ENCODE measurements around the gene RCBTB1. TPM values are rescaled to one million over a fixed set of nuclear protein-coding genes. Genes with fewer than 3 reads are reported as not detected.
"Not testable (repeated sequence)": the region's sequence is repeated elsewhere in the genome, so short reads cannot be mapped to it uniquely, and the experiment has no call there.

The RCBTB1 gene
- total and polyA plus RNA-seq, 10 of the 15 experiments (the other 5 are each of a cell fraction or from before 2014, with no cell fraction given): 5.1 to 13.5 (median 11.2) TPM

DNA sequence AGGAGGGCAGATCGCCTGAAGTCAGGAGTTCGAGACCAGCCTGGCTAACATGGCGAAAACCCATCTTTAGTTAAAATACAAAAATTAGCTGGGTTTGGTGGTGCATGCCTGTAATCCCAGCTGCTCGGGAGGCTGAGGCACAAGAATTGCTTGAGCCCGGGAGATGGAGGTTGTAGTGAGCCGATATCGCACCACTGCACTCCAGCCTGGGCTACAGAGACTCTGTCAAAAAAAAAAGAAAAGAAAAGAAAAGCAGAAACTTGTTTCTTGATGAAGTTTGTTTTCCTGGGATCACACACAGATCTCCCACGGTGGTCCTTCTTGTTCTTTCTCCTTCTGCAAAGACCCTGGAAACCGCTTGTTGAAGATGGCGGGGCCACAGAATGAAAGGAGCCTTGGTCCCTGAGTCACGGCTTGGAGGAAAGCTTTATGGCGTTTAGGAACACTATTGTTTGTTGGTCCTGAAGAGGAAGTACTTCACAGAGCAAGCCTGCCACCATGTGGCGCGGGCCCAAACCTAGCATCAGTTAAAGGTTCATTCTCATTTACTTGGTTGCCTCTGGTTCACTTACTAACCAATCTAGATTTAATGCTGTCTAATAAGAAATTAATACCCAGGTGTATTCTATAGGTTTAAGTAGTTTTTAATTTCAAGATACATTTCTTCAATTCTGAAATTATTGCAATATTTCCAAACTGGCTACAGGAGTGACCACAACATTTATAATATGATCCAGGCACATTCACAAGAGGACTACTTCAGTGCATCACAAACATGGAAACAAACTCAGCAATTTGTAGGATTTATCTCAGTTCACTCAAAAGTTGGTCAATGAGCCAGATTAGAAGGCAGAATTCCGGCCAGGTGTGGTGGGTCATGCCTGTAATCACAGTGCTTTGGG, 21.6 kb upstream of the RCBTB1 start (continued):
- TF ChIP-seq, protein P1, sequence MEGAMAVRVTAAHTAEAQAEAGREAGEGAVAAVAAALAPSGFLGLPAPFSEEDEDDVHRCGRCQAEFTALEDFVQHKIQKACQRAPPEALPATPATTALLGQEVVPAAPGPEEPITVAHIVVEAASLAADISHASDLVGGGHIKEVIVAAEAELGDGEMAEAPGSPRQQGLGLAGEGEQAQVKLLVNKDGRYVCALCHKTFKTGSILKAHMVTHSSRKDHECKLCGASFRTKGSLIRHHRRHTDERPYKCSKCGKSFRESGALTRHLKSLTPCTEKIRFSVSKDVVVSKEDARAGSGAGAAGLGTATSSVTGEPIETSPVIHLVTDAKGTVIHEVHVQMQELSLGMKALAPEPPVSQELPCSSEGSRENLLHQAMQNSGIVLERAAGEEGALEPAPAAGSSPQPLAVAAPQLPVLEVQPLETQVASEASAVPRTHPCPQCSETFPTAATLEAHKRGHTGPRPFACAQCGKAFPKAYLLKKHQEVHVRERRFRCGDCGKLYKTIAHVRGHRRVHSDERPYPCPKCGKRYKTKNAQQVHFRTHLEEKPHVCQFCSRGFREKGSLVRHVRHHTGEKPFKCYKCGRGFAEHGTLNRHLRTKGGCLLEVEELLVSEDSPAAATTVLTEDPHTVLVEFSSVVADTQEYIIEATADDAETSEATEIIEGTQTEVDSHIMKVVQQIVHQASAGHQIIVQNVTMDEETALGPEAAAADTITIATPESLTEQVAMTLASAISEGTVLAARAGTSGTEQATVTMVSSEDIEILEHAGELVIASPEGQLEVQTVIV (IDR thresholded peaks at IDR 0.05; ENCODE audit: borderline replicate concordance, partially characterized antibody): no peak

DNA sequence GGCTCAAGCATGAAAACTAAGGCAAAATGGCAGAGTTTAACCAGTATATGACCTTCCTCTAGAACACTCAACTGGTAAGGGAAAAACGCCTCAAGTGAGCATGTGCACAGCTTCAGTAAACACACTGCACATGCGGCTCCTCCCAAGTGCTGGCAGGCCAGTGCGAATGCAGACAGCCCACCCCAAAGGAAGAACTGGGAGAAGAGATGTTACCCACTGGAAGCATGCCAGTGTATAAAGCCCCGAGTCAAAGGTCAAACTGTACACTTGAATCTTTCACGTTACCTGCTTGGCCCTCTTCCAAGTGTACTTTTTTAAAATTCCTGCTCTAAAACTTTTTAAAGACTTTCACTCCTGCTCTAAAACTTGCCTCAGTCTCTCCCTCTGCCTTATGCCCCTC, 19.2 kb upstream of the RCBTB1 start:
- in situ Hi-C loops (cut with MboI): no loop called here
- FAIRE-seq (no peak), DNase-seq (ENCODE audit: low read depth, low spot score) (no peak), ATAC-seq (no peak)
- RAD21 ChIA-PET (ENCODE audit: unreplicated experiment): interaction anchor here (1.0 to 1.6 kb wide), 3 partner anchors 109 to 230 kb away, joined by 3 to 6 read pairs (median 3); partner anchors contain the start of genes CAB39L, PHF11 and SETDB2
- POLR2A ChIA-PET: no interaction called here
- Histone ChIP-seq H3K4me2 (ENCODE audit: control insufficient read depth, insufficient read depth) (no peak overlapping the region), H3K9ac (ENCODE audit: control insufficient read depth, insufficient read depth, low read length) (no peak overlapping the region), H4K20me1 (ENCODE audit: control insufficient read depth, insufficient read depth) (no peaks in the 10 kb centered on the region), H3K27me3 (replicated peaks in 1 of 2; ENCODE audit: control insufficient read depth in 2 of 2, insufficient read depth in 2 of 2, low read length in 1 of 2) (no peaks in the 10 kb centered on the region), H2AFZ (ENCODE audit: control insufficient read depth, low read depth, low read length) (peak overlapping the region; percentile 67), H3K4me1 (ENCODE audit: control insufficient read depth, insufficient read depth, low read length) (peaks cover 5% of the 10 kb centered on the region; the same call in 1 of the 2 replicates), H3K79me2 (ENCODE audit: control insufficient read depth, insufficient read depth, low read length) (no peaks in the 10 kb centered on the region), H3K4me3 (no peak overlapping the region), H3K36me3 (ENCODE audit: control insufficient read depth in 2 of 2, insufficient read depth in 2 of 2, low read length in 1 of 2) (no peaks in the 10 kb centered on the region), H3K27ac (ENCODE audit: control insufficient read depth, insufficient read depth) (no peak overlapping the region), H3K9me3 (replicated peaks; ENCODE audit: control insufficient read depth, insufficient read depth, low read length) (no peaks in the 10 kb centered on the region)
- SMC1A ChIA-PET (ENCODE audit: uncharacterized antibody, unreplicated experiment): interaction anchor here (1.2 to 2.6 kb wide), 7 partner anchors 9 to 307 kb away, joined by 3 to 14 read pairs (median 5); no protein-coding TSS in a partner anchor
- BruUV-seq (replicated peaks): no TSS peak
- intact Hi-C loops (cut with micrococcal nuclease; ENCODE audit: unreplicated experiment): no loop called here
- WGBS (ENCODE audit: insufficient coverage, insufficient replicate concordance, low lambda C conversion rate, missing lambda C conversion rate): 47% methylated on average over 5 of the region's 5 CpGs
- TF ChIP-seq KDM1A (IDR thresholded peaks at IDR 0.05; ENCODE audit: borderline replicate concordance) (no peak), RCOR1 (conservative IDR thresholded peaks at IDR 0.05; ENCODE audit: low read depth, low read length) (no peak)
- CTCF ChIA-PET: interaction anchor here (0.6 to 1.8 kb wide), 6 partner anchors 9 to 183 kb away, joined by 3 to 6 read pairs (median 4); partner anchors contain the start of gene ARL11

DNA sequence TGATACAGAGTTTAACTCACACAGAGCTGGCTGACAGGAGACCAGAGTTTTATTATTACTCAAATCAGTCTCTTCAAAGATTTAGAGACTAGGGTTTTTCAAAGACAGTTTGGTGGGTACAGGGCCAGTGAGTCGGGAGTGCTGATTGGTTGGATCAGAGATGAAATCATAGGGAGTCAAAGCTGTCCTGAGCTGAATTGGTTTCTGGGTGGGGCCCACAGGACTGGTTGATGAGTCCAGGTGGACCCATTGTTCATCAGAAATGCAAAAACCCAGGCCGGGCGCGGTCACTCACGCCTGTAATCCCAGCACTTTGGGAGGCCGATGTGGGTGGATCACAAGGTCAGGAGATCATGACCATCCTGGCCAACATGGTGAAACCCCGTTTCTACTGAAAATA, 17.3 kb upstream of the RCBTB1 start:
- H3K36me3 ChIP-seq (ENCODE audit: control insufficient read depth in 2 of 2, insufficient read depth in 2 of 2, low read length in 1 of 2); H3K27ac ChIP-seq (ENCODE audit: control insufficient read depth, insufficient read depth); H3K4me2 ChIP-seq (ENCODE audit: control insufficient read depth, insufficient read depth); H3K79me2 ChIP-seq (ENCODE audit: control insufficient read depth, insufficient read depth, low read length); H3K9ac ChIP-seq (ENCODE audit: control insufficient read depth, insufficient read depth, low read length); ATAC-seq; H3K9me3 ChIP-seq (replicated peaks; ENCODE audit: control insufficient read depth, insufficient read depth, low read length); intact Hi-C loops (cut with micrococcal nuclease; ENCODE audit: unreplicated experiment); in situ Hi-C loops (cut with MboI); H3K4me1 ChIP-seq (ENCODE audit: control insufficient read depth, insufficient read depth, low read length); DNase-seq (ENCODE audit: low read depth, low spot score); H2AFZ ChIP-seq (ENCODE audit: control insufficient read depth, low read depth, low read length); BruUV-seq (replicated peaks); H3K27me3 ChIP-seq (replicated peaks in 1 of 2; ENCODE audit: control insufficient read depth in 2 of 2, insufficient read depth in 2 of 2, low read length in 1 of 2); H3K4me3 ChIP-seq; FAIRE-seq; H4K20me1 ChIP-seq (ENCODE audit: control insufficient read depth, insufficient read depth): not testable (repeated sequence)
- ChIA-PET POLR2A (interaction anchor here (1.2 kb wide), 1 partner anchor 32 kb away, joined by 3 read pairs; no protein-coding TSS in a partner anchor), SMC1A (ENCODE audit: uncharacterized antibody, unreplicated experiment) (interaction anchor here (0.7 to 1.7 kb wide), 4 partner anchors 11 to 173 kb away, joined by 3 to 6 read pairs (median 3); partner anchors contain the start of gene RCBTB1), CTCF (interaction anchor here (0.6 to 2.4 kb wide), 5 partner anchors 9 to 302 kb away, joined by 3 to 7 read pairs (median 4); no protein-coding TSS in a partner anchor), RAD21 (ENCODE audit: unreplicated experiment) (interaction anchor here (1.2 to 1.8 kb wide), 2 partner anchors 40 to 180 kb away, joined by 3 read pairs; no protein-coding TSS in a partner anchor)
- WGBS (ENCODE audit: insufficient coverage, insufficient replicate concordance, low lambda C conversion rate, missing lambda C conversion rate): 88% methylated on average over 7 of the region's 7 CpGs

Data from GM12878 (cell line).